Pancreas (tissue), 10 donors: ENCODE results near the gene AP3B1. TPM values are rescaled to one million over a fixed set of nuclear protein-coding genes. Genes with fewer than 3 reads are reported as not detected.

Experiments
- ATAC-seq, 4 donors: fragments of 200-7000 bp; cut with Tn5 transposase; one replicate each; pipeline versions ENCODE4 v1.8.0 to v1.9.1; 2020; ENCODE audit warnings: mild to moderate bottlenecking in 4 of 4, moderate library complexity in 4 of 4
- DNase-seq, 6 donors: peaks; one replicate each; pipeline ENCODE4 v3.0.0-alpha.2; 2020
- FAIRE-seq: peaks from 2 replicates; lab custom pipeline; 2012; peaks lifted over from hg19 to GRCh38; lab: Jason Lieb, UNC
- H3K27ac ChIP-seq, 4 donors: fragments of 200-600 bp; sonication (generic); 1 replicate in 3 of 4; 2 replicates in 1 of 4; pipeline versions ENCODE4 v1.5.0 to v1.8.0; 2020
- H3K27me3 ChIP-seq, 4 donors: fragments of 200-600 bp; one replicate each; pipeline ENCODE4 v1.8.0; 2021
- H3K36me3 ChIP-seq, 3 donors: fragments of 200-600 bp; sonication (generic) in 1 of 3; one replicate each; pipeline versions ENCODE4 v1.5.0 to v1.8.0; 2020 to 2021
- H3K4me1 ChIP-seq, 3 donors: fragments of 200-600 bp; one replicate each; pipeline ENCODE4 v1.8.0; 2021
- H3K4me3 ChIP-seq, 4 donors: fragments of 200-600 bp; sonication (generic) in 2 of 4; one replicate each; pipeline versions ENCODE4 v1.5.0 to v1.8.0; 2020 to 2021
- H3K9me3 ChIP-seq, 4 donors: fragments of 200-600 bp; one replicate each; pipeline ENCODE4 v1.8.0; 2021
- WGBS, 2 donors: extraction: QIAGEN DNeasy Blood & Tissue Kit; methylation state at CpG; one replicate each; pipeline ENCODE4 v1.1.7; 2013; 5-methylcytosine and 5-hydroxymethylcytosine counted together
- intact Hi-C, 3 donors: fragments of 100-400 bp; cut with DNase I; formaldehyde crosslinking; loops; one replicate each; pipeline versions ENCODE4 v1.11.1 to v1.14.2; 2022
- polyA plus RNA-seq, 2 donors: library from polyadenylated mRNA; stranded (reverse); fragments of 200-250 nt; gene quantifications; one replicate each; pipeline ENCODE4 v1.2.3, GENCODE V29; 2013
- total RNA-seq, 6 donors: library from RNA; stranded (reverse); fragmentation: NEBNext Ultra II Directional in 4 of 6; extraction: Animal tissue kit (Norgen Biotek cat#: 25700) in 4 of 6; gene quantifications; one replicate each; pipeline versions ENCODE4 v1.2.1 to v1.2.4, GENCODE V29; 2021 to 2023
- TF ChIP-seq, protein P1 (sequence below), 4 donors: fragments of 200-600 bp; sonication (generic) in 3 of 4; IDR thresholded peaks; one replicate each; pipeline versions ENCODE4 v1.5.0 to v1.8.0; 2021; ENCODE audit warnings: antibody characterized with exemption in 4 of 4
- donor health status: healthy with polysubstance abuse.
- donor health status: DM: no; HTN: no; CAD: no; lungs with moderate emphysema.
- donor health status: DM: no; HTN: no; CAD: no.
- donor health status: control.
- donor health status: control.
- donor health status: Bipolar disorder and iron deficiency.
- donor health status: DM: yes; HTN: yes; CAD: no.
- donor health status: DM: no; HTN: no; CAD: no.
- donor health status: DM: no; HTN: no; CAD: no.
- donor health status: DM: yes; HTN: yes; CAD: no.

Gene AP3B1
- total and polyA plus RNA-seq, 8 donors = 11.9 to 26.0 (median 18.2) TPM

DNA sequence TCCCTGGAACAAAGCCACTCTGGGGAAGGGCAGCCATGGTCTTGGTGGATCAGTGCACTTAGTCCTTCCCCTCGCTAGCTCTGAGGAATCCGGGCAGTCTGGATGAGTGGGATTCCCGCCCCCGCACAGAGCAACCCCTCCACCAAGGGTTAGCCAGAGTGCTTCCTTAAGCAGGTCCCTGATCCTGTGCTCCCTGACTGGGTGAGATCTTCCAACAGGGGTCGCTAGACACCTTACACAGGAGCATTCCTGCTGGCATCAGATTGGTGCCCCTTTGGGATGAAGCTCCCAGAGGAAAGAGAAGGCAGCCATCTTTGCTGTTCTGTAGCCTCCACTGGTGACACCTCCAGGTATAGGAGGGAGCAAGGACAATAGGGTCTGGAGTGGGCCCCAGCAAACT, 228.8 kb downstream of the AP3B1 start:
- intact Hi-C loops = no loop called here
- no peak overlapping the region for H3K27ac ChIP-seq
- H3K4me1 ChIP-seq = no peaks in the 10 kb centered on the region
- ATAC-seq = no peak
- FAIRE-seq = no peak
- no peaks in the 10 kb centered on the region for H3K36me3 ChIP-seq
- no peaks in the 10 kb centered on the region for H3K9me3 ChIP-seq
- no peak for DNase-seq
- TF ChIP-seq, protein P1, sequence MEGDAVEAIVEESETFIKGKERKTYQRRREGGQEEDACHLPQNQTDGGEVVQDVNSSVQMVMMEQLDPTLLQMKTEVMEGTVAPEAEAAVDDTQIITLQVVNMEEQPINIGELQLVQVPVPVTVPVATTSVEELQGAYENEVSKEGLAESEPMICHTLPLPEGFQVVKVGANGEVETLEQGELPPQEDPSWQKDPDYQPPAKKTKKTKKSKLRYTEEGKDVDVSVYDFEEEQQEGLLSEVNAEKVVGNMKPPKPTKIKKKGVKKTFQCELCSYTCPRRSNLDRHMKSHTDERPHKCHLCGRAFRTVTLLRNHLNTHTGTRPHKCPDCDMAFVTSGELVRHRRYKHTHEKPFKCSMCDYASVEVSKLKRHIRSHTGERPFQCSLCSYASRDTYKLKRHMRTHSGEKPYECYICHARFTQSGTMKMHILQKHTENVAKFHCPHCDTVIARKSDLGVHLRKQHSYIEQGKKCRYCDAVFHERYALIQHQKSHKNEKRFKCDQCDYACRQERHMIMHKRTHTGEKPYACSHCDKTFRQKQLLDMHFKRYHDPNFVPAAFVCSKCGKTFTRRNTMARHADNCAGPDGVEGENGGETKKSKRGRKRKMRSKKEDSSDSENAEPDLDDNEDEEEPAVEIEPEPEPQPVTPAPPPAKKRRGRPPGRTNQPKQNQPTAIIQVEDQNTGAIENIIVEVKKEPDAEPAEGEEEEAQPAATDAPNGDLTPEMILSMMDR (IDR thresholded peaks at IDR 0.05) = no peak
- no peaks in the 10 kb centered on the region for H3K27me3 ChIP-seq
- 91 to 96% methylated on average over 5 of the region's 5 CpGs for WGBS, 2 donors
- H3K4me3 ChIP-seq = no peak overlapping the region

DNA sequence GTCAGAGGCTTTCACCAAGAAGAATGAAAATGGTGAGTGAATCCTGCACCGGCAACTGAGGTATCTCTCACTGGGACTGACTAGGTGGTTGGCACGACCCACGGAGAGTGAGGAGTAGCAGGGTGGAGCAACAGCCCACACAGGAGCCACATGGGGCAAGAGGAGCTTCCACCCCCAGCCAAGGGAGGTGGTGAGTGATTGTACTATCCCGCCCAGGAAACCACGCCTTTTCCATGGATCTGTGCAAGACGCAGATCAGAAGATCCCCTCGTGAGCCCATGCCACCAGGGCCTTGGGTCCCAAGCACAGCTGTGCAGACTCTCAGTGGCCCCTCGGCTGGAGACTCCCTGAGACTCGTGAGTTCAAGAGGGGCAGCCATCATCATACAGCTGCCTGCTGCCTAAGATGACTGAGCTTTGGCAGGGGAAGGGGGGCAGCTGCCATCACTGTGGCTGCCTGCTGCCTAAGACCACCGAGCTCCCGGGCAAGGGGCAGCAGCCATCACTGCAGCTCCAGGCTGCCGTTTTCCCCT, 229.5 kb downstream of the AP3B1 start:
- no peak overlapping the region for H3K27ac ChIP-seq
- no peak for FAIRE-seq
- intact Hi-C loops = no loop called here
- TF ChIP-seq, protein P1 (IDR thresholded peaks at IDR 0.05) = no peak
- H3K4me1 ChIP-seq = no peaks in the 10 kb centered on the region
- 95% methylated on average over 12 of the region's 12 CpGs for WGBS, 2 donors
- no peak overlapping the region for H3K4me3 ChIP-seq
- no peaks in the 10 kb centered on the region for H3K9me3 ChIP-seq
- H3K36me3 ChIP-seq = no peaks in the 10 kb centered on the region
- no peak for ATAC-seq
- DNase-seq = no peak
- no peaks in the 10 kb centered on the region for H3K27me3 ChIP-seq

DNA sequence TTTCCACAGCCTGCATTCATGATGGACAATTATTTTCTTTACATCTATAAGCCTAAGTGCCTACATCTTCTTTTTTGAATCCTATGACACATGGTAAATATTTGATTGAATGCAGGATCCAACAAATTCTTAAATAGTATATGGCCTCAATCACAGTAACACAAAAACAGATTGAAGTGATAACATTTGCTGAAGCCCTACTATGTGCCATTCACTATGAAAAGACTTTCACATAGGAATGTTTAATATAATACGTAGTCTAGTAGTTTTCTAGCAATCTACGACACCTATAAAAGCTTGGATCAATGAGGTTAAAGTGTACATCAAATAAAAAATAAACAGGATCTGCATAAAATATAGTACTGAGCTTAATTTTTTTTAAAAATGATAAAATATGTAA, 231.0 kb downstream of the AP3B1 start:
- Histone ChIP-seq H3K36me3 (no peaks in the 10 kb centered on the region), H3K4me3 (no peak overlapping the region), H3K27ac (no peak overlapping the region), H3K9me3 (no peaks in the 10 kb centered on the region), H3K4me1 (no peaks in the 10 kb centered on the region), H3K27me3 (no peaks in the 10 kb centered on the region)
- no peak for DNase-seq
- TF ChIP-seq, protein P1 (IDR thresholded peaks at IDR 0.05) = no peak
- no peak for ATAC-seq
- intact Hi-C loops = no loop called here
- no peak for FAIRE-seq
- 97 to 99% methylated on average over 2 of the region's 2 CpGs for WGBS, 2 donors

DNA sequence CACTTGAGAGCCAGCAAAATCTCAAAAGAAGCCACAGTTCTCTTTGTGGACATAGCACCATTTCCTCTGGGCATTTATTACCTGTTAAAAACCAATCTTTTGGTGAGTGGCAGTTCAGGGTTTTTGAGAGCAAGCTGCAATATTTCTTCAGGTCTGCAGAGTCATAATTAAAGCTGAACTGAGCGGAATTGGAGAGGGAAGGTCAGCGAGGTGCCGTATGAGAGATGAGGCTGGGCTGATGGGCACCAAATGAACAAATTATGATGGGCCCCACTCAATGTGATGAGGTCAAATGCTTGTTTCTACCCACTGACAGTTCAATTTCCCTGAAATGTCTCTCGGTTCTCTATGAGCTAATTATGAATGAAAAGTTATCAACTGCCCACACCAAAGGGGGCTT, 231.9 kb downstream of the AP3B1 start:
- WGBS, 2 donors = 94 to 95% methylated on average over 4 of the region's 4 CpGs
- no peak for ATAC-seq
- TF ChIP-seq, protein P1 (IDR thresholded peaks at IDR 0.05) = no peak
- no peak for DNase-seq
- Histone ChIP-seq H3K9me3 (no peaks in the 10 kb centered on the region), H3K4me1 (no peaks in the 10 kb centered on the region), H3K27me3 (no peaks in the 10 kb centered on the region), H3K27ac (no peak overlapping the region), H3K36me3 (no peaks in the 10 kb centered on the region), H3K4me3 (no peak overlapping the region)
- FAIRE-seq = no peak
- intact Hi-C loops = no loop called here

DNA sequence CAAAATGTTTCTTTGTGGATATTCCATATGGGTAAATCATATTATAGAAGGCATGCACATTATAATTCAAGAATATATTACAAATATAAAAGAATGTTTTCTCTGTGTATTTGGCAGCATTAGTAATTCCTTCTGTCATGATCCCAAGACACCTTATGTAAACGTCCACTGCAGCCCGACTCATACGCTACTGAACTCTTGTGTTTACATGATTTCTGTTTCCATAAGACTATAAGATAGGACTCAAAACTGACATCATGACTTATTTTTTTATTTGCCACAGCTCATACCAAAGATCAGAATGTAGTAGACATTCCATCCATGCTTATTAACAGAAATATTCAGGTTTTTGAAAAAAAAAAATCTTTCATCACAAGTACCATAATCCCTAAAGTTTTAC, 234.1 kb downstream of the AP3B1 start:
- intact Hi-C loops = no loop called here
- TF ChIP-seq, protein P1 (IDR thresholded peaks at IDR 0.05) = no peak
- Histone ChIP-seq H3K4me1 (no peaks in the 10 kb centered on the region), H3K27ac (no peak overlapping the region), H3K27me3 (no peaks in the 10 kb centered on the region), H3K4me3 (no peak overlapping the region), H3K9me3 (no peaks in the 10 kb centered on the region), H3K36me3 (no peaks in the 10 kb centered on the region)
- 35 to 46% methylated on average over 3 of the region's 3 CpGs for WGBS, 2 donors
- ATAC-seq (no peak), FAIRE-seq (no peak), DNase-seq (no peak)
